GM12873 (cell line): ENCODE measurements around the gene IDI1.

Experiments
- TF ChIP-seq, protein P1 (sequence below): IDR thresholded peaks from 2 replicates; pipeline ENCODE4 v1.5.1; 2012; ENCODE audit warnings: low read depth, mild to moderate bottlenecking, moderate library complexity, low read length, control low read depth; ENCODE audit not compliant: insufficient read depth; ENCODE audit errors: missing control alignments

The IDI1 gene

DNA sequence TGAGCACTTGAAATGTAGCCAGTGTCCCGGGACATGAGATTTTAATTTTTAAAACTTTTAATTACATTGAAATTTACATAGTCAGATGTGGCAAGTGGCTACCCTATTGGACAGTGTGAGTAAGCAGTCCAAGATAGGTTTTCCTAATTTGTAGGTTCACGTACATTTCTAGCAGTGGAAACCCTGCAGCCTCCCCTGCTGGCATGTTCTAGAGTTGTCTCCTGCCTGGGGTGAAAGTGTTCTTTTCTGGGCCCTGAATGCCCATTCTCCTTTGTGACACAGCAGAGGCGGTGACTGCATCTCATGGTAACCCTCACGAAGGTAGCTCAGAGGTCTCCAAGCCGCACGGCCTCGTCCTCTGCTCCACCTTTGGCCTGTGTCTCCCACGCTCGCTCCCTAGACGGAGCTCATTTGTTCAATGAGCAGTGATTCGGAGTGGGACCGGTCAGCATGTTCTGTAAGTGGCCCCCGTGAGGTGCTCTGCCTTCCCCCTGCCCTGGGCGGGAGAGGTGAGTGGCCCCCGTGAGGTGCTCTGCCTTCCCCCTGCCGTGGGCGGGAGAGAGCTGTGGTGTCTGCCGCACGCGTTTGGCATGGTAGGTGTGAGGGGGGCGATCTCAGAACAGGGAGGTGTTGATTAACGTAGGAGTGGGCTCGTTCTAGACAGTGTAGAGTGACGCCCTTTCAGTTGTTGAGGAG, 25.3 kb upstream of the IDI1 start:
- TF ChIP-seq, protein P1, sequence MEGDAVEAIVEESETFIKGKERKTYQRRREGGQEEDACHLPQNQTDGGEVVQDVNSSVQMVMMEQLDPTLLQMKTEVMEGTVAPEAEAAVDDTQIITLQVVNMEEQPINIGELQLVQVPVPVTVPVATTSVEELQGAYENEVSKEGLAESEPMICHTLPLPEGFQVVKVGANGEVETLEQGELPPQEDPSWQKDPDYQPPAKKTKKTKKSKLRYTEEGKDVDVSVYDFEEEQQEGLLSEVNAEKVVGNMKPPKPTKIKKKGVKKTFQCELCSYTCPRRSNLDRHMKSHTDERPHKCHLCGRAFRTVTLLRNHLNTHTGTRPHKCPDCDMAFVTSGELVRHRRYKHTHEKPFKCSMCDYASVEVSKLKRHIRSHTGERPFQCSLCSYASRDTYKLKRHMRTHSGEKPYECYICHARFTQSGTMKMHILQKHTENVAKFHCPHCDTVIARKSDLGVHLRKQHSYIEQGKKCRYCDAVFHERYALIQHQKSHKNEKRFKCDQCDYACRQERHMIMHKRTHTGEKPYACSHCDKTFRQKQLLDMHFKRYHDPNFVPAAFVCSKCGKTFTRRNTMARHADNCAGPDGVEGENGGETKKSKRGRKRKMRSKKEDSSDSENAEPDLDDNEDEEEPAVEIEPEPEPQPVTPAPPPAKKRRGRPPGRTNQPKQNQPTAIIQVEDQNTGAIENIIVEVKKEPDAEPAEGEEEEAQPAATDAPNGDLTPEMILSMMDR: peak; percentile 34

GRCh38 chr10:1070919-1071318, 22.0 kb upstream of the IDI1 start:
- TF ChIP-seq, protein P1: no peak

- TF ChIP-seq, protein P1: no peak
Observed at GRCh38 chr10:1068380-1069361, 19.8 kb upstream of the IDI1 start.

- TF ChIP-seq, protein P1: no peak
Observed at GRCh38 chr10:1064964-1065247, 16.0 kb upstream of the IDI1 start.

- TF ChIP-seq, protein P1: no peak
Observed at GRCh38 chr10:1063232-1063865, 14.4 kb upstream of the IDI1 start.

GRCh38 chr10:1061930-1062774, 13.2 kb upstream of the IDI1 start:
- TF ChIP-seq, protein P1: no peak

DNA sequence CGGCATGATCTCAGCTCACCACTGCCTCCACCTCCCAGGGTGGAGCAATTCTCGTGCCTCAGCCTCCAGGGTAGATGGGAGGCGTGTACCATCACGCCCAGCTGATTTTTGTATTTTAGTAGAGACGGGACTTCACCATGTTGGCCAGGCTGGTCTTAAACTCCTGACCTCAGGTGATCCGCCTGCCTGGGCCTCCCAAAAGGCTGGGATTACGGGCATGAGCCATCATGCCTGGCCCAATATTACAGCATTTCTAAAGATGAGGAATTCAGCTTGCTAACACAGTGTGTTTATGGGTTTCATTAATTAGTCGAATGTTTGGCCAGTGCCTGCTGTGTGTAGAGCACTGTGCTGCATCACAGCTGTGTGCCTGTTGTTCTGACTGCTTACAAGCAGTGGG, 11.0 kb upstream of the IDI1 start:
- TF ChIP-seq, protein P1: no peak
